NT2/D1 (cell line): ENCODE measurements around the gene MAP2K7.

ENCODE experiments used
- YY1 ChIP-seq: IDR thresholded peaks from 2 replicates; pipeline ENCODE4 v1.6.1; 2011; ENCODE audit not compliant: insufficient read length, insufficient read depth
- ZNF274 ChIP-seq: IDR thresholded peaks from 2 replicates; pipeline ENCODE4 v1.6.1; 2011; ENCODE audit warnings: mild to moderate bottlenecking, low read depth, low read length

DNA sequence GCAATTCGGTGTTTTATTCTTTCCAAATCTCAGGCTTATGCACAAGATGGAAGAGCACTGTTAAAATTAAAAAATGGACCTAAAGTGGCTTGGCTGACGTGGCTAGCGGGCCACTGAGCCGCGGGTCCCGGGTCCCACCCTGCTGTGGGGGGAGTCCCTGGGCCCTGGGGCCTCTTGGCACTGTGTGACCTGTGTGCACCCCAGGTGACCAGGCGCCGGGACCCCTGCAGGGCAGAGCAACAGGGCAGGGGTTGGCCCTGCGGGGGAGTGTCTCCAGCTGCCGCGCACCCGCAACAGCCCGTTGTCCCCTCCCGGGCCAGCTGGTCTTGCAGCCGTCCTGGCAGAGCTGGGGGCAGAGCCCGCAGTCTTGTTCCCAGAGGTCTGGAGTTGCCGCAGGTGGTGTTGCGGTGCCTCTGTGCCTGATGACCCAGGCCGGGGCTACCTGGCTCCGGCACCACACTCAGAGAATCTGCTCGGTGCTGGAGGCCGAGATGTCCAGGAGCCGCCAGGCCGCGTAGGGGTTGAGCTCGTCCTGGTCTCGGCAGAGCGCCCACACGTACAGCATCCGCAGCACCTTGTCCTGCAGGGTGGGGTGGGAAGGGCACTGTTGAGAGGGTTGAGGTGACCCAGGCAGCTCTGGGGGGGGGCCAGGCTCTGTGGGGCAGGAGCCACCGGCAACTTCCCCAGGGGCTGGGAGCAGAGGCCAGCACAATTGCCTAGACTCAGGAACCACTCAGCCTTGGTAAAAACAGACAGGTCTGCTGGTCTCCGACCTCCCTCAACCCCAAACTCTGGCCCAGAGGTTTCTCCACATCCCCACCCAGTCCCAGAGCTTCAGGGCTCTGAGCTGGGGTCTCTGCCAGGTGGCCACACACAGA is 23.3 kb downstream of the MAP2K7 start:
- TF ChIP-seq ZNF274 (no peak), YY1 (no peak)
